Left hindlimb (tissue), 1 donor: ENCODE measurements around the gene DPP7.
"Not testable (repeated sequence)": the region's sequence is repeated elsewhere in the genome, so short reads cannot be mapped to it uniquely, and the experiment has no call there.

Experiments
- DNase-seq: peaks from one replicate; pipeline ENCODE4 v3.0.0-alpha.2; 2018

Gene DPP7

DNA sequence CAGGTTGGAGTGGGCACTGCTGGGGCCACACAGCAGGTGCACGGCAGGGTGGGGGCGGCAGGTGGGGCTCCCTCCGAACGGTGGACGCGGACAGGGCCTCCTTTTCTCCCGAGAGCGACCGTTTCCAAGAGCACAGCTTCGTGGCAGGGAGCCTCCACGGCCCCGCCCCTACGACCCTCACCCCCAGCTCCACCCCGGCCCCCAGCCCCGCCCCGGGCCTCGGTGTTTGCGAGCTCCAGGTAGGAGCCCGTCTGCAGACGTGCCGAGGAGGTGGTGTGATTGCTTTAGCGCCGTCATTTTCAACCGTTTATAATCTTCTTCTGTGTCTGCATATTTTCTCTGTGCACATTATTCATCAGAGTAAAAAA lies 33.2 kb upstream of the DPP7 start:
- DNase-seq: peak; percentile 12

- DNase-seq: peak; percentile 25
Measured at GRCh38 chr9:137147091-137147792, 32.7 kb upstream of the DPP7 start.

DNA sequence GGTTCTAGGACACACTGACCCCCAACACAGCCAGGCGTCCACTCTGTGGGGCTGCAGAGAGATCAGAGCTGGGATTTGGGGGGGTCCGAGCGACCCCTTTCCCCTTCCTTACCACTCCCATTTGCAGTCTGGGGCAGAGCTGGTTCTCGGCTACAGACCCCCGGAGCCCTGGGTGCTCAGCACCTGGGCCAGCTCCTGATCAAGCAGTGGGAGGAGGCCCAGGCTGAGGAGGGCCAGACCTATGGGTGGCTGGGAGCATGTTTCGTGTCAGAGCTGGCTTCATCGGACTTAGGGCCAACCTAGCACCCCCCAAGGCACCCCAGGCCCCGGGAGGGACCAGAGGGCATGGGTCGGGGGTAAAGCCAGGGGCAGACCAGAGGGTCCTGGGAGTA lies 32.0 kb upstream of the DPP7 start:
- DNase-seq: peak; percentile 12

DNA sequence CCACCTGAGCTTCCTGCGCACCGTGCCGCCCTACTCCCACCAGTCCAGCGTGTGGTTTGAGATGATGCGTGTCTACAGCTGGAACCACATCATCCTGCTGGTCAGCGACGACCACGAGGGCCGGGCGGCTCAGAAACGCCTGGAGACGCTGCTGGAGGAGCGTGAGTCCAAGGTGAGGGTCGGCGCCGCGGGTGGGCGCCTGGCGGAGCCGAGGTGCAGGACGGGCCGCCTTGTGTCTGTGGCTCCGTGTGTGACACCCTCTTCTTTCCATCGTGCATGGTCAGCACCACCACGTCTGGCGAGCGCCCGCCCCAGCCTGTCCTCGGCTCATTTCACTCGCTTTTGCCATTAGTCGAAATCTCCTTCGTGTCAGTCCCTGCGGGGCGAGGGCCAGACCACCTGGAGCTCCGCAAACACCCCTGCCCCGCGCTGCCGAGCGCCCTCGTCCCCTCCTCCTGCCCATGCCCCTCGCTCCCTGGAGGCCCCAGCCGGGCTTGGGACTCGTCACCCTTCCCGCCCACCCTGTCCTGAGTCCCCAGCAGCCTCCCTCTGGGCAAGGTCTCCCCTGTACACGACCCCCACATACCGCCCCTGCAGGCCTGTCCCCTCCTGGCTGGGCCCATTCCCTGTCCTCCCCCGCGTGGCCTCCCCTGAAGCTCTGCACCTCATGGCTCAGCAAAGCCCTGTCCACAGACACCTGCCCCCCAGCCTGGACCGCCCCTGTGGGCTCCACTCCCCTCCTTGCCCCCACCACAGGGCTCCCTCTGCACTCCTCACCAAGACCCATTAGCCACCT lies 31.4 kb upstream of the DPP7 start:
- peak; percentile 10 for DNase-seq

DNA sequence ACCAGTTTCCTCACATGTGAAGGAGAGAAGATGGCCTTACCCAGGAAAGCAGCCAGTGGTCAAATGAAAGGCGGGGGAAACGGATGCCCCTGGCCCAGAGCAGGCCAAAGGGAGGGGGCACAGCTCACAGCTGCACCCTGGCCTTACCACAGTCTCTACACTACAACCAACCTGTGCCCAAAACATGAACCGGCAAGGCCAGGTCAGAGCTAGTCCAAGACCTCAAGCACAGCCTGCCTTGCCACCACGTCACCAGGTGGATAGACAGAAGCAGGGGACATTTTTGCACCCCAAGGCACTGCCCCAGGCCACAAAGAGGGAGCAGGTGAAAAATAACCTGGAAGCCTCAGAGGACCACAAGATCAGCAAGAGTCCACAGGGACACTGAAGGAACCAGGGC lies 28.9 kb upstream of the DPP7 start:
- DNase-seq: no peak

GRCh38 chr9:137141976-137142936 lies 27.7 kb upstream of the DPP7 start:
- peak; percentile 12 for DNase-seq

DNA sequence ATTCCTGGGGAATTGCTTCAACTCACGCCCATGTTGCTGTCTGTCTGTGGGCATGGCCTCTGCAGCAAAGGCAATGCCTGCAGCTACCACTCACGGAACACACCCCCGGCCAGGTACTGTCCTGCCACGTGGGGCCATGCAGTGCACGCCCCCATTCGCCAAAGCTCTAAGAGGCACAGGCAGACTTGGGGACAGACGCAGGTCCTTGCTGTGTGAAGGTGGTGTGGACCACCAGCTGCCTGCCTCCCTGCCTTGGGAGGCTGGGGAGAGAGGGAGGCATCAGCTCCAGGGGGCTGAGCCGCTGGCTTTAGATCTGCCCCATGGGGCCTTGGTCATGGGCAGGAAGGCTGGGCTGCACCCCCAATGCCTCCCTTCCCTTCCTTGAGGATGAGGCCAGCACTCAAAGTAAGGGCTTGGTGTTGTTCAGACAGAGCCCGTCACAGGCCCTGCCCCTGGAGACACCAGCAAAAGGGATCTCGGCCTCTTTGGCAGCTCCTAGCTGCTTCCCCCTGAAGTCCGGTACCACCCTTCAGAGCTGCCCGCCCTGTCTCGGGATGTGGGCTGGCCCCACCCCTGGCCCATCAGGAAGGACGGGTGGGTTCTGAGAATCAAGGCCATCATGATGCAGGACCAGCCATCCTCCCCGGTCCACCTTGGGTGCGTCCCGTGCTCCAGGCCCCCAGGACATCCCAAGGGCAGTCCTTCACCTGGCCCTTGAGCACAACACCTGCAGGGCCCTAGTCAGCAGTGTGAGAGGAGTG lies 26.7 kb upstream of the DPP7 start:
- peak; percentile 23 for DNase-seq

GRCh38 chr9:137140151-137141012 lies 25.8 kb upstream of the DPP7 start:
- peak; percentile 15 for DNase-seq

- peak; percentile 18 for DNase-seq
Measured at GRCh38 chr9:137139468-137140150, 25.1 kb upstream of the DPP7 start.

- peak; percentile 48 for DNase-seq
Measured at GRCh38 chr9:137138722-137139467, 24.4 kb upstream of the DPP7 start, which contains the start of gene GRIN1. TSS of gene GRIN1 (plus strand) at chr9:137139154. CDS start at chr9:137139487, 333 bp downstream.

GRCh38 chr9:137138058-137138721 lies 23.7 kb upstream of the DPP7 start:
- DNase-seq: peak; percentile 20

GRCh38 chr9:137136881-137137607 lies 22.5 kb upstream of the DPP7 start:
- peak; percentile 20 for DNase-seq

GRCh38 chr9:137136261-137136880 lies 21.8 kb upstream of the DPP7 start:
- DNase-seq: peak; percentile 17

DNA sequence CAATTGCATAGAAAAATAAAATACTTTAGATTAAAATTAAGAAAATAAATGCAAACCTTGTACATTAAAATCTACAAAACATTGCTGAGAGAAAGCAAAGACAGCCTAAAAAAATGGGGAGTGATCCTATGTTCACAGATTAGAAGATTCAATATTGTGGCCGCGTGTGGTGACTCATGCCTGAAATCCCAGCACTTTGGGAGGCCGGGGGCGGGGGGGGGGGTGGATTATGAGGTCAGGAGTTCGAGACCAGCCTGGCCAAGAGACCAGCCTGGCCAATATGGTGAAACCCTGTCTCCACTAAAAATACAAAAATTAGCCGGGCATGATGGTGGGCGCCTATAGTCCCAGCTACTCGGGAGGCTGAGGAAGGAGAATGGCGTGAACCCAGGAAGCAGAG lies 20.6 kb upstream of the DPP7 start:
- DNase-seq: not testable (repeated sequence)

- DNase-seq: no peak
Measured at GRCh38 chr9:137134191-137134590, 19.7 kb upstream of the DPP7 start.

- peak; percentile 19 for DNase-seq
Measured at GRCh38 chr9:137130176-137130755, 15.7 kb upstream of the DPP7 start.

DNA sequence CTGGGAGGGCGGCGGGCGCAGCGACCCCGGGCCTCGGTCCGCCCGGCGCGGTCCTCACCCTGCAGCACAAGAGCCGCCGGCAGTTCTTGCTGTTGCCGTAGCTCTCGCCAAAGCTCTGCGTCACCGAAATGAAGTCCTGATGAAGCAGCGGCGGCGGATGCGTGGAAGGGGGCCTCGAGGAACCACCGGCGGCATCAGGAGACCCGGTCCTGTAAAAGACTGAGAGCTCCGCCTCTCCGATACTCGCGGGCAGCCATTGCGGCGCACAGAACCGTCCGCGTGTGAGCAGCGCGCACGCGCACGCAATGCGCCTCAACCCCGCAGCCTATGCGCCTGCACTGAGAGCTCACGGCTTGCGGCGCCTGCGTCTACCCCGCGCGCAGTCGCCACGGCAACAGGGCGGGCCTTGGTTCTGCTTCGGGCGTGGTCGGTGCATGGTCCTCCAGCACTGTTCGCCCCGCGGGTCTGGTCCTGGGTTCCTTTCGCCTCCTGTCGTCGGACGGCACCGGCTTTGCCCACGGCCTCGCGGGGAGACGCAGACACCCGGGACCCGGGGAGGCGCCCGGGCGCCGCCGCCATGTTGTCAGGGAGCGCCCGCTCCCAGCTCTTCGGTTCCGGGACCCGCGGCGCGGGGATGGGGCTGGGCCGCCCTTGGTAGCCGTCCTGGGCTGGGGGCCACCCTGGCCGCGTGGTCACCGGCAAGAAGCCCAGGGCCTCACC lies 15.1 kb upstream of the DPP7 start:
- DNase-seq: peak; percentile 90
